Activated T-cell treated with anti-CD3 and anti-CD28 coated beads for 1 hour (primary cell): ENCODE data around the gene SAMD4A.

Source experiments
- DNase-seq: peaks from one replicate; pipeline ENCODE4 v3.0.0-alpha.2; 2020; ENCODE audit warnings: low read depth

SAMD4A gene, protein sequence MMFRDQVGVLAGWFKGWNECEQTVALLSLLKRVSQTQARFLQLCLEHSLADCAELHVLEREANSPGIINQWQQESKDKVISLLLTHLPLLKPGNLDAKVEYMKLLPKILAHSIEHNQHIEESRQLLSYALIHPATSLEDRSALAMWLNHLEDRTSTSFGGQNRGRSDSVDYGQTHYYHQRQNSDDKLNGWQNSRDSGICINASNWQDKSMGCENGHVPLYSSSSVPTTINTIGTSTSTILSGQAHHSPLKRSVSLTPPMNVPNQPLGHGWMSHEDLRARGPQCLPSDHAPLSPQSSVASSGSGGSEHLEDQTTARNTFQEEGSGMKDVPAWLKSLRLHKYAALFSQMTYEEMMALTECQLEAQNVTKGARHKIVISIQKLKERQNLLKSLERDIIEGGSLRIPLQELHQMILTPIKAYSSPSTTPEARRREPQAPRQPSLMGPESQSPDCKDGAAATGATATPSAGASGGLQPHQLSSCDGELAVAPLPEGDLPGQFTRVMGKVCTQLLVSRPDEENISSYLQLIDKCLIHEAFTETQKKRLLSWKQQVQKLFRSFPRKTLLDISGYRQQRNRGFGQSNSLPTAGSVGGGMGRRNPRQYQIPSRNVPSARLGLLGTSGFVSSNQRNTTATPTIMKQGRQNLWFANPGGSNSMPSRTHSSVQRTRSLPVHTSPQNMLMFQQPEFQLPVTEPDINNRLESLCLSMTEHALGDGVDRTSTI

DNA sequence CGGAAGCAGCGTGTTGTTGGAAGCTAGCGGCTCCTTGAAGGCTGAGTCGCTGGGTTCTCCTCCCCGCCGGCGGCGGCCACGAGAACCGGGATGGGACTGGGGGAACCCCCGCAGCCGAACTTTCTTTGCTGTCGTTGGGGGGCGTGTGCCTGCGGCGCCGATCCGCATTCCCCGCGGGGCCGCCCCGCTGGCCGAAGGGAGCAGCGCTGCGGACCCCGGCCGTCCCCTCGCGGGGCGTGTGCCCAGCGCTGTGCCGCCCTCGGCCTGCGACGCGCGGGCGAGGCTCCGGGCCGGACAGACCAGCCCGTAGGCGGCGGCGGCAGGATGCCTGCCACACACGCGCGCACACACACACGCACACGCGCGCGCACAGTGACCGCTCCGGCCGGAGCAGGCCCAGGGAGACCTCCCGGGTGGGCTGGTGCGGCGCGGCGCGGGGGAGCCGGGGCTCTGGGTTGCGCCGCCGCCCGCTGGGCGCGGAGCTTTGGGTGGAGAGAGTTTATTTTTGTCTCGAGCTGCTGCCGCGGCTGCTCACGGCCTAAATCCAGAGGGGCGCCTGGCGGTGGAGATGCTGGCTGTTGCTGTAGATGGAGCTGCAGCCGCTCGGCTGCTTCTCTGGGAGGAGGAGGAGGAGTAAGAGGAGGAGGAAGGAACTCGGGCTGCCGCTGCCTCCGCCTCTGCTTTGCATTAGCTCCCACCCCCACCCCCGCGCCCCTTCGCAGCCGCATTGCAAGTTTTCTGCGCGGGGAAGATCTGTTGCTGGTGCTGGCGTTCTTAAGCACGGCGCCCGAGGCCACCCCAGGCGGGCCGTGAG, at the start of gene SAMD4A:
TSS of gene SAMD4A (plus strand) at position 719 of the 814 bp plus-strand sequence. CDS start 789 bp downstream, outside the sequence.
- DNase-seq, result peak; percentile 38

DNA sequence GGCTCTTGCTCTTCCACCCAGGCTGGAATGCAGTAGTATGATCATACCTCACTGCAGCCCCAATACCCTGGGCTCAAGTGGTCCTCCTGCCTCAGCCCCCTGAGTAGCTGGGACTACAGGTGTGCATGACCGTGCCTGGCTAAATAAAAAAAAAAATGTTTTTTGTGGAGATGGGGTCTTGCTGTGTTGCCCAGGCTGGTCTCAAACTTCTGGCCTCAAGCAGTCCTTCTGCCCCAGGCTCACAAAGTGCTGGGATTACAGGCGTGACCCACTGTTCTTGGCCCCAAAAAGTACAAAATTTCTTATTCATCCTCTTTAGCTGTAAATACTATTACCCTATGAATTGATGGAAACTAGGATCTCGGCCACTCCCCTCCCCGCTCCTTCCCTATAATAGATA, 42.5 kb upstream of the SAMD4A start:
- DNase-seq, result no peak

DNA sequence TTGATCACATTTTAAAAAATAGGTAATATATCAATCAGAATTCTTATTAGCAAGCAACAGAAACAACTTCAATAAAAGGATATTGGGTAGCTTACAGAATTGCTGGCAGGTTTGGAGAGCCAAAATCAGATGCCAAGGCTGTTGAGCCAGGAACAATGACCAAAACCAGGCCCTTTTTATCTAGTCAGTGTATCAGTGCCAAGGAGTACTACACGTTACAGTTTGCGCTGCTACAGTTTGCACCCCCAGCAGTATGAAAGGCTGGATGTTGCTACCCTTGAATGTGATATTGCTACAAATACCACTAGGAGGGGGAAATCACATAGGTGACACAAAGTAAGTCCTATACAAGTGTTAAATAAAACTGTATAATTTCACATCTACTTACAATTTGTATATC, 38.0 kb upstream of the SAMD4A start:
- DNase-seq, result no peak

DNA sequence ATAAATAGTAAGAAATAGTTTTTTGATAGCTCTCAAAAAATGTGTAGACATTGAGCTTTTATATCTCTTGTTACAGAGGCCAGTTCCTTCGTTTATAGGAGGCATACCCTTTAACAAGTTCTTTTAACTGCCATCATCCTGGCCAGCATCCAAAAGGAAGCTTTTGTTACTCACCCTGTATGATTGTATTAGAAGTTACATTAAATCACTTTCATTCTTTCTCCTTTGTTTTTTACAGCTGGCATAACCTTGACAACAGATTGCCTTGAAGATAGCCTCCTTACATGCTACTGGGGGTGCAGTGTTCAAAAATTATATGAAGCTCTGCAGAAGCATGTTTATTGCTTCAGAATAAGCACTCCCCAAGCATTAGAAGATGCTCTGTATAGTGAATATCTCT, 37.1 kb upstream of the SAMD4A start:
- no peak for DNase-seq

DNA sequence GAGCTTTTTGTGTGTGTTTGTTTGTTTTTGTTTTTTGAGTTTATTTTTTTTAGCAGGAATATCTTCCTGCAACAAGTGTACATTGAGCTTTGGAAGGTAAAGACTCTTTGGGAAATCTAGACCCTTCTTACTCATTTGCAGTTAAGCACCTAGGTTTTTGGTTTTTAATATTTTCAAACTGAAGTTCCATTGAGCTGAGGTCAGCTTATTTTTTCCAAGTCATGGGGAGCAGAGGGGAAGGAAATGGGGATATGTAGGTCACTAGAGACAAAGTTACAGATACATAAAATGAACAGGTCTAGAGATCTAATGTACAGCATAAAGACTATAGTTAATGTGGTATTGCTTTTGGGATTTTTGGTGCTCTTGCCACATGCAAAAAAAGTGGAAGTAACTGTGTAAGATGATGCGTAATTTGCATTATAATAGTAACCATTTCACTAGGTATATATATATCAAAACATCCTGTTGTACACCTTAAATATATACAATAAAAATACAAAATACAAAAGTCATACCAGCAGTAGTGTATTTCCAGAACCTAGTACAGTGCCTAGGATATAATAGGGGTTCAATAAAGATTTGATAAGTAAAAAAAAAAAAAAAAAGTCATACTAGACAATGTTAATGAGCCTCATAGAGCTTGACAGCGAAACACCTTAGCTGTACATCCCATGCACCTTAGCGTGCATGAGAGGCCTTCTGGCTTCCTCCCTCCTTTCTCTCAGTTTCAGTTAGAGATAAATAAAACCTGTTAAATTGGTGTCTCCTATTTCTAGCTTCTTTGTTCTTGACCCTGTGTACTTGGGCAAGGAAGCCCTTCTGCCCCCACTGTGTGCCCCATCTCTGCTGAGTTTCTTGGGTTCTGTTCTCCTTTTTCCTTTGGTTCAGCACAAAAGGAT, 34.6 kb upstream of the SAMD4A start:
- DNase-seq, result no peak

DNA sequence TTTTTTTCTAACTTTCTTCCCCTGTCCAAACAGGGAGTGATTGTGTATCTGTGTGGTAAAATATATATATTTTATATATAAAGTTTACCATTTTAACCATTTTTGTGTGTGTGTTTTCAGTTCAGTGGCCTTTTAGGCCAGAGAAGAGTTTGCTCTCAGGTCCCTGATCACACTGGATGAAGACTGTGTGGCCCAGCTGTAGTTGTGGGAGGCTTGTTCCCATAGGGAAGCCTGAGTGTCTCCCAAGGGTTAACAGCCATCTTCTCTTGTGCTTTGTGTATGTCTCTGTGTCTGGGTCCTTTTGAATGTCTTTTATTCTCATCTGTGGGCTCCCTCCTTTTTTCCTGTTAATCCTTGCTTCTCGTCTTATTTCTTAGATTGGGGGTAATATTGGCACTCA, 33.8 kb upstream of the SAMD4A start:
- DNase-seq, result no peak

DNA sequence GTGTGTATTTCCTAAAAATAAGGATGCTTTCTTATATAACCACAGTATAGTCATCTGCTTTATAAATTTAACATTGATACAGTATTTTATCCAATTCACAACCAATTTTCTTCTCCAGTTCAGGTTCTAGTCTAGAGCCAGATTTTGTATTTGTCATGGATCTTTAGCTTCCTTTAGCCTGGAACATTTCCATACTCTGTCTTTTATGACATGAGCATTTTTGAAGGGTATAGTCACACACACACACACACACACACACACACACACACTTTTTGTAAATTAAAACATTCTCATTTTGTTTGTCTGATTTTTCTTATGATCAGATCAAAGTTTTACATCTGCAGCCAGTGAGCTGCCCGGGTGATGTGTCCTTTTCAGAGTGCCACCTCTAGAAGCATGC, 31.8 kb upstream of the SAMD4A start:
- DNase-seq, result no peak

DNA sequence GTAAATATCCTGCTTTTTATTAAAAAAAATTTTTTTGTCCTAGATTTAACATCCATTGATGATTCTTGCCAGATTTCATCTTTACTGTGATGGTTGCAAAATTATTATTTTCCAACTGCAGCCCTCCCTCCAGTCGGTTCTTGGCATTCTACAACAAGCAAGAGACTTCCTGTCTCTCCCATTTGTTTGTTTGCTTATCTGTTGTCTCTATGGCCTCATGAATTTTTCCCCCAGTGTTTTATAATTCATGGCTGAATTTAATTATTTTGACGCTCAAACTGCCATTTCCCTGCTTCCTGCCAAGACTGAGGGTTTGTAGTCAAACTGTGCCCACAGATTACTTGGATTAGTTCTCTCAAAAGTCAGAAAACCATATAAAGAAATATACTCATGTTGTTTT, 31.3 kb upstream of the SAMD4A start:
- no peak for DNase-seq

DNA sequence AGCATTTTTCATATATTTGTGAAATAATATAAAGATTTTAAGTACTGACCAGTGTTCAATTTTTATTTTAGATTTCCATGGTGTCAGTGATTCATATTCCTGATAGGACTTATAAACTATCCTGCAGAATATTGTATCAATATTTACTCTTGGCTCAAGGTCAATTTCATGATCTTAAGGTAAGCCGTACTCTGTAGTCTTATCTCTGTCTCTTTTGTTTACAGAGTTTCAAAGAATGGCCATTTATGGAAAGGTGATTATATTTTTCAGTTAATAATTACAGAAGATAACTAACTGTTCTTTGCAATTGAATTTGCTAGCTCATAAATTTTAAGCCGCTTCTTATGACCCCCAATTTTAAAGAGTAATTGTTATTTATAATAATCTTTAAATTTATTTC, 29.3 kb upstream of the SAMD4A start:
- no peak for DNase-seq

DNA sequence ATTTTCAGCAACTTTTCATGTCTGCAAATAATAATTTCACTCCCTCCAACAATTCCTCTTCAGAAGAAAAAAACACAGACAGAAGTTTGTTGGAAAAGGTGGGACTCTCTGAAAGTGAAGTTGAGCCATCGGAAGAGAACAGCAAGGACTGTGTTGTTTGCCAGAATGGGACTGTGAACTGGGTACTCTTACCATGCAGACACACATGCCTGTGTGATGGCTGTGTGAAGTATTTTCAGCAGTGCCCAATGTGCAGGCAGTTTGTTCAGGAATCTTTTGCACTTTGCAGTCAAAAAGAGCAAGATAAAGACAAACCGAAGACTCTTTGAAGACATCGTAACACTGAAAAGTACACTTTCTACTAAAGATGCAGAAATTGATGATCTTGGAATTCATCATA, 28.9 kb upstream of the SAMD4A start:
- DNase-seq, result no peak

DNA sequence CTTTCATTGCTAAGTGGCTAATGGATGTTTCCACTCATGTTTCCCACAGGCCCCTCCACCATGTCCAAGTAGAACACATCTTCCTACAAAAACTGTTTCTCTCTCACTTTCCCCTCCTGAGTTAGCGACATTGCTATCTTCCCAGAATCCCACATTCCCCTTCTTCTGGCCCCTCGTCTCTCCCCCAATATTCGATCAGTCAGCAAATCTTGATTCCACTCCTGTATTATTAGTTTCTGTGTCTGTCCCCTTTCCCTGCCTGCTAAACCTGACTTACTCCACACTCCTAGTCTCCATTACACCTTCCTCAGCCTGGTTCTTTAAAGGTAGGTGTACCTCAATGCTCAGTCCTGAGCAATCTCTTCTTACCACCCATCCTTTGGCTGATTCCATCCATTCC, 19.3 kb upstream of the SAMD4A start:
- DNase-seq, result no peak

DNA sequence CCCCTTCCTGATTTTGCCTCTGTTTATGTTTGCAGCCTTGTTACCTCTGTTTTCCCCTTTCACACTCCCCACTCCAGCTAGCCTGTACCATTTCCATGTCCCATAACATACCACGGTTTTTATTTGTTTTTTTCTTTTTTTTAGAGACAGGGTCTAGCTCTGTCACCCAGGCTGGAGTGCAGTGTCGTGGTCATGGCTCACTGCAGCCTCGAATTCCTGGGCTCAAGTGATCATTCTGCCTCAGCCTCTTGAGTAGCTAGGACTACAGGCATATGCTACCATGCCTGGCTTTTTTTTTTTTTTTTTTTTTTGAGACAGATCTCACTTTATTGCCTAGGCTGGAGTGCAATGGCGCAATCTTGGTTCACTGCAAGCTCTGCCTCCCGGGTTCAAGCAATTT, 18.4 kb upstream of the SAMD4A start:
- DNase-seq, result no peak

DNA sequence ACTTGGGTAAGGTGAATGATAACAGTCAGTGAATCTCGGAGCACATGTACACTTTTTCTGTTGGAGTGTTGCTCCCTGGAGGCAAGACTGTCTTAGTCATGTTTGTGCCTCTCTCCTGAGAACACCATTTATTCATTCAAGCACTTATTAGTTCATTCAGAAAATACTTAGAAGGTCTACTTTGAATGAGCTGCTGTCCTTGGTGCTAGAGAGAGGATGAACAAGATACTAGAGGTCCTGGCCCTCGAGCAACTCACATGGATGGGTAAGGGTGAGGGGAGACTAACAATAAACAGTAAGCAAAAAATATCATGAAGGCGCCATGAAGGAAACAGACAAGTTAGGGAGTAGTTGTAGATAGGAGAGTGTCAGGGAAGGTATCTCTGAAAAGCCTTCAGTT, 17.1 kb upstream of the SAMD4A start:
- DNase-seq, result no peak

DNA sequence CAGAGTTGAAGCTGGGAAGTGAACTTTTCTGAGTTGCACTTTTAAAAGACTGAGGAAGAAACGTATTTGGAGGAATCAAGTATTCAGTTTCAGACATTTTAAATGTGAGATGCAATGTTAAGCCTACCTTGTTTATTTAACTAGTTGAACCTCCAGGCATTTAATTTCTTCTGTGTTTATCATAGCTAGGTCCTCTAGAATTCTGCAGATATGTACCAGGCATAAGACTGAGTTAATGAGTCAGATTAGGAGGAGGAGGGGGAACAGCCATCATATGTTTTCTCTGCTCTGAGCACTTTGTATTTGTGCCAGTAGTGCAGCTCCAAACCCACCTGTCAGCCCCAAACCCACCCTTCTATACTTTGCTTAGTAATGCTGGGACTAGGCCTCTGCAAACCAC, 16.4 kb upstream of the SAMD4A start:
- DNase-seq, result no peak

DNA sequence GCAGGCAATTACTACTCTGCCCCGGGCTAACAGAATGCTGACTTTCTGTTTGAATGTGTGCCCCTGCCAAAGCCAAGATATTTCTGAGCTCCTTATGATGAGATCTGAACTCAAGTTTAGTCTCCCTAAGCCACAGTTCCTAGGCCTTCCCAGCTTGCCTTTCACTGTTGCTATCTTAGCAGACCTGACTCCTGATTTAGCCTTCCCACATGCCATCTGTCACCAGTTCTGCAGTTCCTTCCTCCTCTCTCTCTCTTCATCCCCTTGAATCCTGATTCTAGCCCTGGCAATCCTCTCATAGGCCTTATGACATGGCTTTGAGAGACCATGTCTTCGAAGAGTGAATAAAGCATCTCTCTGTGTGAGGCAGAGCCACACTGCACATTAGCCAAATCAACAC, 12.5 kb upstream of the SAMD4A start:
- DNase-seq, result no peak

DNA sequence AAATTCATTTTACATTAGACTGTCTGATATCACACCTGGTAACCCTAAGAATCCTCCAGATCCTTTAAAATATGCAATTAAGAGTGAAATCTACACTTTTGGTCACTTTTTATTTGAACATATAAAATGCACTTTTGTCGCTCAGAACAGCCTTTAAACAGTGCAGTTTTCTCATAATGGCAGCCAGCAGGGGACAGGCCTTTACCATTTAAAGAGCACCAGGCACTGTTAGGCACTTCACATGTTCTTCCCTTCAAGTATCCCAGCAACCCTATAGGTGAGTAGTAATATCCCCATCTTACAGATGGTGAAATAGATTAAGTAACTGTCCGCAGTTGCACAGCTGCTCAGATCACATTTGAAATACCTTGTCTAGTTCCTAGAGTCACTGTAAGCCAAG, 11.3 kb upstream of the SAMD4A start:
- no peak for DNase-seq

DNA sequence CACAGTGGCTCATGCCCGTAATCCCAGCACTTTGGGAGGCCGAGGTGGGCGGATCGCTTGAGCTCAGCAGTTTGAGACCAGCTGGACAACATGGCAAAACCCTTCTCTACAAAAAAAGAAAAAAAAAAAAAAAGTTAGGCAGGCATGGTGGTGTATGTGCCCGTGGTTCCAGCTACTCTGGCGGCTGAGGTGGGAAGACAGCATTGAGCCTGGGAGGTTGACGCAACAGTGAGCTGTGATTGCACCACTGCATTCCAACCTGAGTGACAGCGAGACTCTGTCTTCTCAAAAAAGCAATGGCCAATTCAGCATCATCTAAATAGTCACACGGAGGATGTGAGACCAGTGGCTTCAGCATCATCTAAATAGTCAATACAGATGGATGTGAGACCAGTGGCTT, 10.4 kb upstream of the SAMD4A start:
- DNase-seq, result no peak

DNA sequence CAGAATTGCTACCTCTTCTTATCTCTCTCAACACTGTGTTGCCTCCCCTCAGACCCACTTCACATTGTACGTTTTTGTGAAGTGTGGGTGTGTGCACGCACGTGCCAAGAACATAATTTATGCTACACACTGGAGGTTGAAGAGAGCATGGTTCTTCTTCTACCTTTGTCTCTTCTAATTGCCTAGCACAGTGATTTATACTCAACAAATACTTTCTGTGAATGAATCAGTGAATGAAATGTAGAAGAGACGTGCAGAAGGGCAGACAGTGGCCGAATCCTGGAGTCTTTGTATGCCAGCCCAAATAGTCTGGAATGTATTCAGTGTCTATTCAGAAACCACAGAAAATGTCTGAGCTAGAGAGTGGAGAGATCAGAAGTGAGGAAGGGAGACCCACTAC, 4.6 kb upstream of the SAMD4A start:
- no peak for DNase-seq

DNA sequence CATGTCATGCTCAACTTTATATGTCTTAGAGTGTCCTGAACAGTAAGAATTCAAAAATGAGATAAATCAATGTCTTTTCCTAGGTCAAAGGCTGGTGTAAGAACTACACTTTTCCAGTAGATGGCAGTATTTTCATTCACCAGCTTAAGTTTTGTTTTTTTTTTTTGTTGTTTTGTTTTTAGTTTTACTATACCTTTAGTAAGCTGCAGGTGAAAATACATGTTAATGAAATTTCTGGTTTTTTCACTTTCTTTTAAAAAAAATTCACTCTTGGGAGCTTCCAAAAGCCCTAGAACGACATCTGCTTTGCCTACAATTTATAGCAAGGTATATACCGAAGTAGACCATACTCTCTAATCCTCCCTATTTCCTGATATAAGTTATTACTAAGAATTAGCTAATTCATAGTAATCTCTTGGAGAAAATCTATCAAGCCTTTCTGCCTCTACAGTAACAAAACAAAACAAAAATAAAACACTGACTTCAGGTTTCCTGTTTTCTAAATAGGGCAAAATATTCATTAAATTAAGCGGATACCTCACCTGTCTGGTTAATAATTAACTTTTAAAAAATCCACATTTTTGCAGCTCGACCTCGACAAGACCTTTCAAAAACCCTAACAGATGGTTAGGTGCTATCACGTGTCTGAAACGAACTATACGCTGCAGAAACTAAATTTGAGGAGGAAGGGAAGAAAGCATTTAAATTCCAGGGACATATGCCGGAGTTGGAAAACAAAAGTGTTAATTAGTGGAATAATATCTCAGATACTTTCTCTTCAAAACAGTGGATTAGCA, 2.7 kb upstream of the SAMD4A start:
- no peak for DNase-seq

DNA sequence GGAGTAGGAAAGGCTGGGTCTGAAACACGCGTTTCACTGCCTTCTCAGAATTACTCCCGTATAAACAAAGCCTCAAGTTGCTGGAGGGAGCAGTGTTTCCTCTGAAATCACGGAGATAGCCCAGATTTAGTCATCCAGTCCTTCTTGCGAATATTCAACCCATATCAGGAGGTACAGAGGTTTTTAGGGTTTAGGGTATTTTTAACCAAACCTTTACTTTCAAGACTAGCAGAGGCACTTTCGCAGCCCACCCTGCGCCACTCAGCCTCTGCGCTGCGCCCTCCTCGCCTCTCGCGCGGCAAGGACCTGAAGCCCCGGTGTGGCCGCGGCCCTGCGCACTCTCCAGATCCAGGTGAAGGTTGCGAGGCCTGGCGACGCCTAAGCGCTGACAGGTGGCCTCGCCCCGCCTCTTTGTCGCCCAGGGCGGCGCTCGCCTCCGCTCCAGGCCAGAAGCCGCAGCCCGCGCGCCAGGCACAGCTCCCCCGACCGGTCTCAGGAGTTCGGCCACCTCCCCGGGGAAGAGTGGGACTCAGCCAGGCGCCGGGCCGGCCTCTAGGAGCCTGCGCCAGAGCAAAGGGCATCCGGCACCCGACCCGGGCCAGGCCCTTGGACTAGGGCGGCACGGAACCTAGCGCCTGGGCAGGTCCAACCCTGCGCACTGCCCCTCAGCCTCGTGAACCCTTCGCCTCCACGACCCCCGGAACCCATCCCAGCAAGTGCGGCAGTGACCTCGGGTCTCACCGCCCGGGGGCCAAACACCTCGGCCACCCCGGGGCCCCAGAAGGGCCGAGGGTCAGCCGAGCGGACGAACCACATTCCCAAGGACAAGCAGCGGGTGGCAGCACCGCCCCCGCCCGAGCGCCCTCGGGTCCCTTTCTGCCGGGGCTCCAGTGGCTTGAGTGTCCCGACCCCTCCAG, 1.8 kb upstream of the SAMD4A start:
- DNase-seq, result peak; percentile 49
